SU-DHL-6 (cell line): Measurements from ENCODE around the gene LRCH1.

ENCODE experiments used
- CTCF ChIP-seq: fragments of 200-600 bp; sonication (generic); IDR thresholded peaks from one replicate; pipeline ENCODE4 v1.5.1; 2017; ENCODE audit warnings: antibody characterized with exemption, mild to moderate bottlenecking, low read length, moderate library complexity; ENCODE audit not compliant: insufficient read depth, poor library complexity, severe bottlenecking
- EZH2phosphoT487 ChIP-seq: fragments of 200-600 bp; sonication (generic), shearing (Covaris generic); conservative IDR thresholded peaks from 2 replicates; pipeline ENCODE4 v1.6.1; 2018; ENCODE audit warnings: mild to moderate bottlenecking, antibody characterized with exemption, low read length, moderate library complexity, mixed read lengths

DNA sequence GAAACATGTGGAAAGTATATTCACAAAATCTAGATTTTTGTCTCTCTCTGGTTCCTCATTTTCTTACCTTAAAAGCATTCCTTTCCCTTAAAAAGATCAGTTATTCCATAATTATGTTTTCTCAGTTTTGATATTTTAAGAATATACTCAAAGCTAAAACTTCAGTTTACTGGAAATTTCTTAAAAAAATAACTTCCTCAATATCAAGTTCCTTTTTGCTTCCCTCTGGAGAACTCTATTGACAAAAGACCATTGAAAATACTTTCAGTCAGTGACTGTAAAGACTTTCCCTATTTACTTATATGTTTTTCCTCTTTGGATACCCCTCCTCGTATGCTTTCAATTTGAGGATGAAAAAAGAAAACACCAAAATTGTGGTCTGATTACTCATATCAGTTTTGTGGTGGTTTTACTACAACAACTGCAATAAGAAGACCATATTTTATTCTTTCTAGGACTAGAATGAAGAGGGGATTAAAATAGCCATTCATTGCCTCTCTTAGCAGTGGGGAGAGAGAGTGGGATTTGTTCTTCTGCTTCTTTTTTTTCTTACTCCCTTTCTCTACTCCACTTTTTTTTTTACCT is 130.8 kb downstream of the LRCH1 start:
- no peak for TF ChIP-seq CTCF
- no peak for TF ChIP-seq EZH2phosphoT487
